ENCODE measurements around the gene SFR1.

DNA sequence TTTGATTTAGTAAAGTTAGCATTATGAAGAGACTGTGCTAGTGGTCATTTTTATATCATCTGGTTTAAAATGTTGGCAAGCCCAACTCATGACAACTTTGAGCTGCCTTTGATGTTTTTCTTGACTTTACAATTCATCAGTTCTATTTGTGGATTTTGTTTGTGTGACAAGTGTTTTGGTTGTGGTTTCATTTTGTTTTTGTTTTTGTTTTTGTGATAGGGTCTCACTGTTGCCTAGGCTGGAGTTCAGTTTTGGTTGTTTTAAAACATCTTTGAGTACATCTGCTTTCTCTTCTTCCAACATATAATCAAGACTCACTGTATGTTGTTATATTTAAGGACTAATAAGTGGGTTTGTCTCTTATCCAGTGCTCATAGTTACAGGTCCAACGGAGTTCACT is 17.6 kb upstream of the SFR1 start:
- TF ChIP-seq POLR2A (IDR thresholded peaks at IDR 0.05; ENCODE audit: low read length) (no peak), GATA1 (IDR thresholded peaks at IDR 0.05; ENCODE audit: low read depth, low read length) (no peak)

Data from erythroblast (primary cell).